NCI-H1048 (cell line): ENCODE results near the gene ANTXRL.
A peak's percentile ranks its signal among the peaks of the same experiment; 100 is the strongest.
"Not testable (repeated sequence)": the region's sequence is repeated elsewhere in the genome, so short reads cannot be mapped to it uniquely, and the experiment has no call there.

ENCODE experiments used
- DNase-seq: peaks from one replicate; lab custom pipeline; 2025; lab: John Stamatoyannopoulos, UW

ANTXRL gene

GRCh38 chr10:46273506-46274477, 13.0 kb upstream of the ANTXRL start:
- DNase-seq: no peak

- DNase-seq: no peak
These were observed 9.0 kb upstream of the ANTXRL start for GRCh38 chr10:46277840-46278239.

GRCh38 chr10:46282421-46282831, 4.4 kb upstream of the ANTXRL start:
- DNase-seq: not testable (repeated sequence)

GRCh38 chr10:46282842-46283574, 3.8 kb upstream of the ANTXRL start:
- DNase-seq: no peak

- no peak for DNase-seq
These were observed 3.1 kb upstream of the ANTXRL start for GRCh38 chr10:46283580-46284285.

GRCh38 chr10:46284286-46285229, 2.2 kb upstream of the ANTXRL start:
- peak; percentile 83 for DNase-seq

GRCh38 chr10:46285300-46285699, 1.5 kb upstream of the ANTXRL start:
- DNase-seq: no peak

GRCh38 chr10:46285966-46286620, 704 bp upstream of the ANTXRL start:
- DNase-seq: no peak

GRCh38 chr10:46287846-46288477, 1.2 kb downstream of the ANTXRL start:
- DNase-seq: no peak

- DNase-seq: no peak
These were observed 1.9 kb downstream of the ANTXRL start for GRCh38 chr10:46288601-46289206.

GRCh38 chr10:46289209-46289810, 2.5 kb downstream of the ANTXRL start:
- no peak for DNase-seq

GRCh38 chr10:46290101-46290886, 3.5 kb downstream of the ANTXRL start:
- DNase-seq: no peak

- DNase-seq: no peak
These were observed 5.2 kb downstream of the ANTXRL start for GRCh38 chr10:46291817-46292572.

- no peak for DNase-seq
These were observed 5.8 kb downstream of the ANTXRL start for GRCh38 chr10:46292573-46293023.

- no peak for DNase-seq
These were observed 6.4 kb downstream of the ANTXRL start for GRCh38 chr10:46293228-46293627.

GRCh38 chr10:46293832-46294640, 7.2 kb downstream of the ANTXRL start:
- no peak for DNase-seq
